ENCODE data around the gene RGS13.

DNA sequence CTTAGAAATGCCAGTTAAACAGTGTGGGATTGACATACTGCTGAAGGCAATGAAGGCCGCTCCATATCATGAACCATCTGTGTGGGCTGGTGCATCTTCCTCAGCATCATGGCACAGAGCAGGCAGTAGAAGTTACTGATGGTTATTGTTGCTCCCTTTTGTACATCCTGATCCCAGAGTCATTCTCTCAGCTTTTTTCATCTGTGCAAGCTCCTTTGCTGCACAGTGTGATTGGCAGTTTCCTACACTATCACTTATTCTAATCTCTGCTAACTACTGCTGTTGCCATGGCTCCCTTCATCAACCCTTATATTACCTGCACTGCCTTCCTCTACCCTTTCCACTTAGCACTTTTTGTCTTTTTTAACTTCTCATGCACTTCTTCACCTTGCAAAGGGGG, 16.2 kb downstream of the RGS13 start:
- TF ChIP-seq, protein P1, sequence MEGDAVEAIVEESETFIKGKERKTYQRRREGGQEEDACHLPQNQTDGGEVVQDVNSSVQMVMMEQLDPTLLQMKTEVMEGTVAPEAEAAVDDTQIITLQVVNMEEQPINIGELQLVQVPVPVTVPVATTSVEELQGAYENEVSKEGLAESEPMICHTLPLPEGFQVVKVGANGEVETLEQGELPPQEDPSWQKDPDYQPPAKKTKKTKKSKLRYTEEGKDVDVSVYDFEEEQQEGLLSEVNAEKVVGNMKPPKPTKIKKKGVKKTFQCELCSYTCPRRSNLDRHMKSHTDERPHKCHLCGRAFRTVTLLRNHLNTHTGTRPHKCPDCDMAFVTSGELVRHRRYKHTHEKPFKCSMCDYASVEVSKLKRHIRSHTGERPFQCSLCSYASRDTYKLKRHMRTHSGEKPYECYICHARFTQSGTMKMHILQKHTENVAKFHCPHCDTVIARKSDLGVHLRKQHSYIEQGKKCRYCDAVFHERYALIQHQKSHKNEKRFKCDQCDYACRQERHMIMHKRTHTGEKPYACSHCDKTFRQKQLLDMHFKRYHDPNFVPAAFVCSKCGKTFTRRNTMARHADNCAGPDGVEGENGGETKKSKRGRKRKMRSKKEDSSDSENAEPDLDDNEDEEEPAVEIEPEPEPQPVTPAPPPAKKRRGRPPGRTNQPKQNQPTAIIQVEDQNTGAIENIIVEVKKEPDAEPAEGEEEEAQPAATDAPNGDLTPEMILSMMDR (IDR thresholded peaks at IDR 0.05), result no peak
- no peak for TF ChIP-seq POLR2A (IDR thresholded peaks at IDR 0.05; ENCODE audit: low read depth)
- no peak for TF ChIP-seq POLR2AphosphoS5 (IDR thresholded peaks at IDR 0.05)
- TF ChIP-seq EP300 (IDR thresholded peaks at IDR 0.05), result no peak
